Smooth muscle cell (in vitro differentiated cells): Measurements from ENCODE around the gene COTL1. TPM values are rescaled to one million over a fixed set of nuclear protein-coding genes. Genes with fewer than 3 reads are reported as not detected.

Experiments used
- DNase-seq: peaks from one replicate; lab custom pipeline; 2025; ENCODE audit not compliant: unreplicated experiment; lab: John Stamatoyannopoulos, UW
- H2AFZ ChIP-seq: fragments of 200-600 bp; sonication (generic); 2 replicates; pipeline ENCODE4 v1.6.0; 2016; ENCODE audit warnings: antibody characterized with exemption, low read depth, mild to moderate bottlenecking
- H3F3A ChIP-seq: fragments of 200-600 bp; sonication (generic); 2 replicates; pipeline ENCODE4 v1.6.0; 2017; ENCODE audit warnings: antibody characterized with exemption, low read depth
- H3K27ac ChIP-seq: fragments of 200-600 bp; sonication (generic); 2 replicates; pipeline ENCODE4 v1.5.1; 2016; ENCODE audit warnings: low read depth, mild to moderate bottlenecking
- H3K27me3 ChIP-seq: fragments of 200-600 bp; sonication (generic); 2 replicates; pipeline ENCODE4 v1.6.1; 2016; ENCODE audit warnings: low read depth, mild to moderate bottlenecking
- H3K36me3 ChIP-seq: fragments of 200-600 bp; sonication (generic); 2 replicates; pipeline ENCODE4 v1.5.1; 2016; ENCODE audit warnings: low read depth
- H3K4me1 ChIP-seq: fragments of 200-600 bp; sonication (generic); 2 replicates; pipeline ENCODE4 v1.5.1; 2016; ENCODE audit warnings: low read depth
- H3K4me2 ChIP-seq: fragments of 200-600 bp; sonication (generic); 2 replicates; pipeline ENCODE4 v1.6.0; 2016; ENCODE audit warnings: mild to moderate bottlenecking
- H3K4me3 ChIP-seq: fragments of 200-600 bp; sonication (generic); 2 replicates; pipeline ENCODE4 v1.5.1; 2016; ENCODE audit warnings: mild to moderate bottlenecking
- H3K79me2 ChIP-seq: fragments of 200-600 bp; sonication (generic); 2 replicates; pipeline ENCODE4 v1.6.0; 2016; ENCODE audit warnings: low read depth, mild to moderate bottlenecking
- H3K9ac ChIP-seq: fragments of 200-600 bp; sonication (generic); 2 replicates; pipeline ENCODE4 v1.6.0; 2016; ENCODE audit warnings: low read depth
- H3K9me3 ChIP-seq: fragments of 200-600 bp; sonication (generic); replicated peaks from 2 replicates; pipeline ENCODE4 v1.5.1; 2016; ENCODE audit warnings: low read depth
- H4K20me1 ChIP-seq: fragments of 200-600 bp; sonication (generic); 2 replicates; pipeline ENCODE4 v1.6.0; 2016; ENCODE audit warnings: low read depth
- CTCF ChIP-seq: fragments of 200-600 bp; sonication (generic); IDR thresholded peaks from 2 replicates; pipeline ENCODE4 v1.5.1; 2017; ENCODE audit warnings: borderline replicate concordance, mild to moderate bottlenecking, antibody characterized with exemption; ENCODE audit not compliant: insufficient read depth, poor library complexity, severe bottlenecking
- WGBS: methylation state at CpG from one replicate; pipeline ENCODE4 v1.1.7; 2016; ENCODE audit warnings: low lambda C conversion rate; 5-methylcytosine and 5-hydroxymethylcytosine counted together
- polyA plus RNA-seq: library from polyadenylated mRNA; unstranded; fragments of >200 nt; fragmentation: Nextera tagmentation; extraction: Ambion mirVana; gene quantifications from 2 replicates; pipeline ENCODE4 v1.2.1, GENCODE V29; 2016
- total RNA-seq: library from RNA; depleted of rRNA; stranded (reverse); fragments of >200 nt; gene quantifications from 2 replicates; pipeline ENCODE4 v1.2.3, GENCODE V29; 2014

COTL1 gene
- total and polyA plus RNA-seq, 2 experiments from 2014 or later = 81.2 to 233 TPM

- WGBS = 91% methylated on average over 7 of the region's 7 CpGs
Measured at GRCh38 chr16:84660973-84661372, 43.1 kb upstream of the COTL1 start.

GRCh38 chr16:84659656-84660300 is 41.9 kb upstream of the COTL1 start:
- Histone ChIP-seq H4K20me1 (peaks cover 13% of the 10 kb centered on the region), H3K27me3 (no peaks in the 10 kb centered on the region), H3K4me3 (no peak overlapping the region), H3K9me3 (no peaks in the 10 kb centered on the region), H3K4me2 (no peak overlapping the region), H3K9ac (no peak overlapping the region), H3K4me1 (no peaks in the 10 kb centered on the region), H3K27ac (no peak overlapping the region), H2AFZ (no peak overlapping the region), H3K79me2 (peaks cover under 1% of the 10 kb centered on the region), H3K36me3 (peaks cover 4% of the 10 kb centered on the region), H3F3A (no peaks in the 10 kb centered on the region)
- no peak for DNase-seq
- WGBS = 95% methylated on average over 27 of the region's 27 CpGs
- TF ChIP-seq CTCF = no peak

More at GRCh38 chr16:84660973-84661372, 43.1 kb upstream of the COTL1 start:
- H2AFZ ChIP-seq = no peak overlapping the region
- H3K79me2 ChIP-seq = no peaks in the 10 kb centered on the region
- no peak overlapping the region for H3K9ac ChIP-seq
- H3K9me3 ChIP-seq = no peaks in the 10 kb centered on the region
- H3K27me3 ChIP-seq = no peaks in the 10 kb centered on the region
- DNase-seq = no peak
- H3K4me3 ChIP-seq = no peak overlapping the region
- no peak overlapping the region for H3K4me2 ChIP-seq
- H3K4me1 ChIP-seq = no peaks in the 10 kb centered on the region
- no peak overlapping the region for H3K27ac ChIP-seq
- H3F3A ChIP-seq = no peaks in the 10 kb centered on the region
- peaks cover 2% of the 10 kb centered on the region for H4K20me1 ChIP-seq
- TF ChIP-seq CTCF = no peak
- peaks cover 4% of the 10 kb centered on the region for H3K36me3 ChIP-seq

- Histone ChIP-seq H3K27ac (no peak overlapping the region), H4K20me1 (peaks cover 23% of the 10 kb centered on the region), H3K27me3 (no peaks in the 10 kb centered on the region), H3K79me2 (peaks cover 3% of the 10 kb centered on the region), H3K9ac (no peak overlapping the region), H3K36me3 (peaks cover 4% of the 10 kb centered on the region), H2AFZ (no peak overlapping the region), H3K4me1 (no peaks in the 10 kb centered on the region), H3K4me3 (no peak overlapping the region), H3F3A (no peaks in the 10 kb centered on the region), H3K9me3 (no peaks in the 10 kb centered on the region), H3K4me2 (no peak overlapping the region)
- 94% methylated on average over 11 of the region's 11 CpGs for WGBS
- DNase-seq = no peak
- TF ChIP-seq CTCF = no peak
Measured at GRCh38 chr16:84658690-84659089, 40.8 kb upstream of the COTL1 start.
